Activated naive CD4-positive, alpha-beta T cell (primary cell): Measurements from ENCODE around the gene POU2F3.

Source experiments
- DNase-seq, 4 experiments: peaks; one replicate each; lab custom pipeline; 2025; lab: John Stamatoyannopoulos, UW

Gene POU2F3

DNA sequence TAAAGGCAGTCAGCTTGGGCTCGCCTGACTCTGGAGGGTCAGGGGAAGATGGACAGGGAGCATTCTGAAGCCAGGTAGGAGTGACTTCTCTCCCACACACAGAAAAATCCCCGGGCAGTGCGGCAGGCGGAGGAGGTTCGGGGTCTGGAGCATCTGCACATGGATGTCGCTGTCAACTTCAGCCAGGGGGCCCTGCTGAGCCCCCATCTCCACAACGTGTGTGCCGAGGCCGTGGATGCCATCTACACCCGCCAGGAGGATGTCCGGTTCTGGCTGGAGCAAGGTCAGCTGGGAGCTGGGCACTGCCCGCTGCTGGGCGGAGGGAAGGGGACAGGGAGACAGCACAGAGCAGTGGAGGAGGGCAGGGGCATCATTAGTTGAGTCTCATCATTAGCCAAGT lies 13.2 kb upstream of the POU2F3 start:
- no peak for DNase-seq

DNA sequence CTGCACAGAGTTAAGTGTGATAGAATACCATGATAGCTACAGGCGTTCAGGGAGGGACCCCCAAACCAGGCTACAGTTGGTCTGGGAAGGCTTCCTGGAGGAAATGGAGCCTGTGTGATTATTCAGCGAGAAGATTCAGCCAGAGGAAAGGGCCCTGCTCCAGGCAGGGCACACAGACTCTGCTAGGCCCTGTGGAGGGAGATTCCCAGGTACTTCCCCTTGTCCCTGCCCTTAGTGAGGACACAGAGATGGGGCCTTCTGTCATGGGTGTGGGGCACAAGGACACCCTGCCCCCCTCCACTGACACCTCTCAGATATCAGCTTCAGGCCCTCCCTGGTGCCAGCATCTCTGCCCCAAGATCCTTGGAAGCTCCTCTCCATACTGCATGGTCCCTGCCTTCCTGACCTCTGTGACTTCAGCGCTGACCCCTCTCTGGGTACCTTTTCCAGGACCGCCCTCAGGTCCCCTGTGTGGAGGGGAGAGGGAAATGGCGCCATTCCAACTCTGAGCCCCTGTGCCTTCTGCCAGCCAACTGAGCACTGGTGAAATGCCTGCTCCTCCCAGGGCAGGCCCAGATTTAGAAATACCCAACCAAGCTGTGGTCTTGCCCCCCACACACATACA lies 12.6 kb upstream of the POU2F3 start:
- DNase-seq, result no peak

DNA sequence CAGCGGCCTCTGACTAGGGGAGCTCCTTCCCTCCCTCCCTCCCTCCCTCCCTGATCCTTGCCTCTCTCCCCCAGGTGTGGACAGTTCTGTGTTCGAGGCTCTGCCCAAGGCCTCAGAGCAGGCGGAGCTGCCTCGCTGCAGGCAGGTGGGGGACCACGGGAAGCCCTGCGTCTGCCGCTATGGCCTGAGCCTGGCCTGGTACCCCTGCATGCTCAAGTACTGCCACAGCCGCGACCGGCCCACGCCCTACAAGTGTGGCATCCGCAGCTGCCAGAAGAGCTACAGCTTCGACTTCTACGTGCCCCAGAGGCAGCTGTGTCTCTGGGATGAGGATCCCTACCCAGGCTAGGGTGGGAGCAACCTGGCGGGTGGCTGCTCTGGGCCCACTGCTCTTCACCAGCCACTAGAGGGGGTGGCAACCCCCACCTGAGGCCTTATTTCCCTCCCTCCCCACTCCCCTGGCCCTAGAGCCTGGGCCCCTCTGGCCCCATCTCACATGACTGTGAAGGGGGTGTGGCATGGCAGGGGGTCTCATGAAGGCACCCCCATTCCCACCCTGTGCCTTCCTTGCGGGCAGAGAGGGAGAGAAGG lies 11.1 kb upstream of the POU2F3 start:
- no peak for DNase-seq

DNA sequence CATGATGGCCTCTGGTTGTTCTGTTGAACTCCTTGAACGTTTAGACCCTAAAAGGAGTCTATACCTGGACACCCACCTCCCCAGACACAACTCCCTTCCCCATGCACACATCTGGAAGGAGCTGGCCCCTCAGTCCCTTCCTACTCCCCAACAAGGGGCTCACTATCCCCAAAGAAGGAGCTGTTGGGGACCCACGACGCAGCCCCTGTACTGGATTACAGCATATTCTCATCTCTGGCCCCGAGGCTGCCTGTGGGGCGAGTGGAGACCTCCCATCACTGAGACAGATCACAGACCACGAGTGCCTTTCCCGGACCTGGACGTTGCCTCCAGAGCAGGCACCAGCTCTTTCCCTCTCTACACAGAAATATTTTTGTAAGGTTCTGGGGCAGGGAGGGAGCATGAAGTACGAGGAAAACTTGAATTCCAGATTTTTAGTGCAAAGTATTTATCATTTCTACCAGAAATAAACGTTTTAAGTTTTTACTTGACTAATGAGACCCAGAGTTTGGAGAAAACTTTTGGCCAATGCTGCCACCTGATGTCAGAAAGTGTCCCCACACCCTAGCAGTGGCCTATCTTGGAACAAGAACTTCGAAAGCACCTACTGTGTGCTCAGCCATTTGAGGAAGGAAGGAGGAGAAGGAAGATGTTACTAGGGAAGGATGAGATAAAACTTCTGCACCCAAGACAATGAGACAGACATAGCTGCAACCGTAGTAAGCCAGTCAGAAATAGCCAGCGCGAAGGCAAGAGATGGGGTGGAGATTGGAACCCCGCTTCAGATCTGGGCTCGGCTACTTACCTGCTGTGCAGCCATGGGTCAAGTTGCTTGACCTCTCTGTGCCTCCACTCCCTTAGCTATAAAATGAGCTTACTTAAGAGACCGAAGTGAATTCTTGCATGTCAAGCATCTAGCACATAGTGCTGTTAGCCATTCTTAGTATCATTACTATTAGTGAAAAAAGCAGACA lies 10.2 kb upstream of the POU2F3 start:
- DNase-seq, result peak in 1 of 4 experiments; percentile 6

DNA sequence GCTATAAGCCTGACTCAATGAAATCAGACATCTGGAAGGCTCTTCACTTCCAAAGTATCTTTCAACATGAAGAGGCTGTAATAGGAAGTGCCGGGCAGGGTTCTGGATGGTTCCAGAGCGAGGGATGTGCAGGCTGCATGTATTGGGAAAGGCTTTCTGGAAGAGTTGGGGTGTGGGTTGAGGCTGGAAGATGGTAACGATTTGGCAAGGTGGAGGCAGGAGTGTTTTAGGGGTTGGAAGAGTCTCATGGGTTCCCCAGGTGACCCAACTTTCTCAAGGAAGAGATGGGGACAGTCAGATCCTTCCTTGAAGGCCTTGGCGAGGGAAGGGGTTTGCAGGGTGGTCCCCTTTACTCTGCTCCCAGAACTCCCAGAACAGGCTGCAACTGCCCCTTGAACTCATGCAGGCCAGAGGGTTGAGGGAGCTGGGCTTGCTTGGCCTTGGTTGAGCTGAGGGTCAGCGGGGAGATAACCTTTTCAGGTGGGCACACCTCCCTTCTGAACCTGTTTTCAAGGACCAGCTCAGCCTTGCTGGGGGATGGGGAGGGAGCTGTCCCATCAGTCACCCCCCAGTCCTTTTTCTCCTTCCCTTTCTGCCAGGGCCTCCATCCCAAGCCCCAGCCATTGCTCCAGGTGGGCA lies 9.4 kb upstream of the POU2F3 start:
- no peak for DNase-seq

GRCh38 chr11:120231963-120232362 lies 8.0 kb upstream of the POU2F3 start:
- DNase-seq, result no peak

DNA sequence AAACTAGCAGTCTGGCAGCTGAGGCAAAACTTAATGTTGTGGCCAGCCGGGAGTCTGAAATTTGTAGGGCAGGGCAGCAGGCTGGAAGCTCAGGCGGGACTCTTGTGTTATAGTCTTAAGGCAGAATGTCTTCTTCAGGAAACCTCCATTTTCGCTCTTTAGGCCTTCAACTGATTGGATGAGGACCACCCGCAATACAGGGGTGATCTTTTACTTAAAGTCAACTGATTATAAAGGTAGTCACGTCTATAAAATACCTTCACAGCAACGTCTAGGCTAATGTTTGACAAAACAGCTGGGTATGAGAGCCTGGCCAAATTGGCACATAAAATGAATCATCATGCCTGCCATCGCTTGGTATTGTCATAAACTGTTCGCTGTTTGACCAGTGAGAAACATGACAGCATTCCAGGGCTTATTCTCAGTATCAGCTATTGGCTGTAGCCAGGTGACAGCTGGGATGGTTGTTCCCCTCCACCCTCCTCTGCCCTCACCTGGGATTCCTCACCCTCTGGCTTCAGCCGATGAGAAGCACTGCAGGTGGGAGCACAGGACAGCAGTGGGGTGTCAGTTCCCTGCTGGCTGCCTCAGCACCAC lies 6.6 kb upstream of the POU2F3 start:
- DNase-seq, result no peak

- DNase-seq, result peak in 2 of 4 experiments; percentile 9 to 27
Measured at GRCh38 chr11:120235024-120235628, 4.8 kb upstream of the POU2F3 start.

GRCh38 chr11:120236169-120237107 lies 3.5 kb upstream of the POU2F3 start:
- DNase-seq, result no peak

- DNase-seq, result no peak
Measured at GRCh38 chr11:120238968-120239620, 846 bp upstream of the POU2F3 start.

DNA sequence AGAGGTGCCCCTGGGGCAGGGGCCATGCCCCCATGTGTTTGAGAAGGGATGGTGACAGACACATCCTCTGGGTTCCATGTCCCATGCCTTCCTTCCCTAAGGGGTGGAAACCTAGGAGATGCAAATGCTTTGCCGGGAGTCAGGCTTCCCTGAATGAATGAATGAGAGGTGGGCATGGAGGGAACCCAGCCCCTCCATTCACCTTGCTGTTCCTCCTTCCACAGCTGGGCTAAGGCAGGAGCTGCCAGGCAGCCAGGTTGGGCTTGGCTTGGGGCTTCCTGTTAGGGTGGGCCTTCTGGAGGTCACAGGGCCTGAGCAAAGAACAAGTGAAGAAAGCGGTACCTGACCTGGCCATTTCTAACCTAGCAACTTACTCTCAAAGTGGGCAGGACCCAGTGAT lies 926 bp downstream of the POU2F3 start:
- no peak for DNase-seq

DNA sequence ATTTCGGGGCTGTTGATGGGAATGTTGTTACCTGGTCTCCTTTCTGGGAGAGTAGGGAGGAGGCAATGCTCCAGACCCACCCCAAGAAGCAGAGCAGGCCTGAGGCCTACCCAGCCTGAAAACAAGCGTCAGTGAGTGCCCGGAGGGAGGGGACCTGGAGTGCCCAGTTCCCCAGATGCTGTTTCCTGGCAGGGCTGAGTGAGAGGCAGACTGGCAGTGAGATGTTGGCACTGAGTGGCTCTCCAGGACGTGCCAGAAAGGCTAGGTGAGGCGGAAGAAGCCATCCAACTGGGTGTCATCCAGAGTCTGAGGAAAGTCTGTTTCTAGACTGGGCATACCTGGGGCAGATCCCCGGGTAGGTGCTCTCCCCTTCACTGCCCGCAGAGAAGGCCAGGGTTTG lies 1.3 kb downstream of the POU2F3 start:
- no peak for DNase-seq

DNA sequence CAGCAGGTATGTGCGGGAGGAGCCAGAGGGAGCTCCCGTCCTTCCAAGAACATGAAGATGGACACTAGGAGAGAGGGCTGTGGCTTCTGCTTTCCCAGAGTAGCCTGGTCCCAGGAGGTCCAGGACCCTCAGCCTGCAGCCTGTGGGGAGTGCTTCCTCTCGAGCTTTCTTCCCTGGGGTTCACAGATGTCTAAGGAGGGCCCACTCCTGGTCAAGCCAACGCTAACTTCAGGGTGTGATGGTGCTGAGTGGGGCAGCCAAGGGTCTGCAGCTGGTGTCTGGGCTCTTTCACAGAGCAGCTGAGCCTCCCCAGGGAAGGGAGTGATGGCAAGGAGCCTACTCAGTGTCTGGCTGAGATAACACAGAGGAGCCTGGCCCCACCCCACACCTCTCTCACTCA lies 3.3 kb downstream of the POU2F3 start:
- DNase-seq, result no peak

- DNase-seq, result no peak
Measured at GRCh38 chr11:120244476-120245365, 4.8 kb downstream of the POU2F3 start.

GRCh38 chr11:120245434-120245833 lies 5.5 kb downstream of the POU2F3 start:
- no peak for DNase-seq

DNA sequence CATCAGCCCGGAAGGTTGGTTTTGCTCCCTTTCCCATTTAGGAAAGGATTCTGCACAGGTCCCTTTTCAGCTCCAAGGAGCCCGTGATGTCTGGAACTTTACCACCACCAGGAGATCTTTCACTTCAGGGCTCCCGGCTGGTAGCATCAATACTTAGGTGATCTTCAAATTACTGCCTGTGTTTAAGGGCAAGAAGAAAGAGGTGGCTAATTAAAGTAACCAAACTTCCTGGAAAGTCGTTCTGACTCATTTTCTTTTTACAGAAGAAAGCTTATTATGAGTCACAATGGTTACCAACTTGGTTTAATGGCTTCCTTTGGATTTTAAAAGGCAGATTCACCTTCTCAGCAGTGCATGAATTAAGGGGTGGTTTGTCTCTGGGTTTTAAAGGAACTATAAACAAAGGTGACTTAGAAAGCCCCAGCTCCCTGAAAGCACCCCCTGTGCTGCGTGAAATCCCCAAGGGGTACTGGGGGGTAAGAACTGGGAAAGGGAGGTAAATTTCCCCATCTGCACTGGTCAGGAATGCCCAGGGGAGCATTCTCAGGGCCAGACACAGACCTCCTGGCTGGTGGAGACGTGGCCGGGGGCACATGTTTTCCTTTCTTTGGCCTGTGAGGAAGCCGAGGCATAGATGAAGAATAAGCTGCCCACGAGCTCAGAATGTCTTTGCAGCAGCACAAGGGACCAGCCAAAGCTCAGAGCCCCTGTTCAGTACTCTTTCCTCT lies 8.8 kb downstream of the POU2F3 start:
- no peak for DNase-seq

GRCh38 chr11:120249279-120250262 lies 9.6 kb downstream of the POU2F3 start:
- no peak for DNase-seq
